IgD-negative memory B cell (primary cell): ENCODE data around the gene HOPX. TPM values are rescaled to one million over a fixed set of nuclear protein-coding genes. Genes with fewer than 3 reads are reported as not detected.

Experiments
- H3K27ac Mint-ChIP-seq, 3 donors: one replicate each; pipeline ENCODE4 v1.8.0; 2020 to 2022; ENCODE audit warnings: mild to moderate bottlenecking in 3 of 3, mixed read lengths in 3 of 3, moderate library complexity in 1 of 3
- H3K27me3 Mint-ChIP-seq: one replicate; pipeline ENCODE4 v1.8.0; 2021; ENCODE audit warnings: mixed read lengths
- H3K36me3 Mint-ChIP-seq: one replicate; pipeline ENCODE4 v1.8.0; 2020; ENCODE audit warnings: mild to moderate bottlenecking, mixed read lengths
- H3K4me1 Mint-ChIP-seq, 3 donors: one replicate each; pipeline ENCODE4 v1.8.0; 2020 to 2022; ENCODE audit warnings: mixed read lengths in 3 of 3, mild to moderate bottlenecking in 1 of 3
- H3K4me3 Mint-ChIP-seq, 4 donors: one replicate each; pipeline ENCODE4 v1.8.0; 2020 to 2022; ENCODE audit warnings: mild to moderate bottlenecking in 4 of 4, mixed read lengths in 4 of 4, moderate library complexity in 3 of 4
- H3K9me3 Mint-ChIP-seq, 3 donors: one replicate each; pipeline ENCODE4 v1.8.0; 2020 to 2021; ENCODE audit warnings: mixed read lengths in 3 of 3, mild to moderate bottlenecking in 1 of 3
- polyA plus RNA-seq: library from polyadenylated mRNA; unstranded; fragments of 300-500 nt; fragmentation: Illumina TruSeq; gene quantifications from one replicate; pipeline ENCODE4 v1.2.3, GENCODE V29; 2021

Gene HOPX
- polyA plus RNA-seq, 1 donor from 2014 or later = 84.2 TPM

DNA sequence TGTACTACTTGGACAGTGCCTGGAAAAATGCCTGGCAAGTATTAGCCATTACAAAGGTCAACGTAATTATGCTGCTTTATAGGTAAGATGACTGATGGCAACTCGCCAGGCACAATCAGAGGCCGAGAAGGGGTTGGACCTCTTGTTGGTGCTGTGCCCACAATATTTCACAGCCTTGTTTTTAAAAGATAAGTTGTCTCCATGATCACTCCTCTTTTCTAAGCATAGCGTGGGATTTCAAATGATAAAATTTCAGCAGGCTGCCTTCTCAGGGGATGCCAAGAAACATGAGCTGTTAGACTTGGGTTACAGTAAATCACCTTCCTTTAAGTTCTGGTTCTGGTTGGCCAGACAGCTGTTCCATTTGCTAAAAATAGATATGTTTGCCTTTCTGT, 26.9 kb downstream of the HOPX start:
- Mint-ChIP-seq H3K4me1 (peaks cover 36 to 53% (median 50%) of the 10 kb centered on the region in 3 donors), H3K36me3 (no peaks in the 10 kb centered on the region), H3K9me3 (no peaks in the 10 kb centered on the region), H3K27me3 (peaks cover 13% of the 10 kb centered on the region), H3K4me3 (peak overlapping the region; percentile 89 to 98 (median 92)), H3K27ac (no peak overlapping the region)

DNA sequence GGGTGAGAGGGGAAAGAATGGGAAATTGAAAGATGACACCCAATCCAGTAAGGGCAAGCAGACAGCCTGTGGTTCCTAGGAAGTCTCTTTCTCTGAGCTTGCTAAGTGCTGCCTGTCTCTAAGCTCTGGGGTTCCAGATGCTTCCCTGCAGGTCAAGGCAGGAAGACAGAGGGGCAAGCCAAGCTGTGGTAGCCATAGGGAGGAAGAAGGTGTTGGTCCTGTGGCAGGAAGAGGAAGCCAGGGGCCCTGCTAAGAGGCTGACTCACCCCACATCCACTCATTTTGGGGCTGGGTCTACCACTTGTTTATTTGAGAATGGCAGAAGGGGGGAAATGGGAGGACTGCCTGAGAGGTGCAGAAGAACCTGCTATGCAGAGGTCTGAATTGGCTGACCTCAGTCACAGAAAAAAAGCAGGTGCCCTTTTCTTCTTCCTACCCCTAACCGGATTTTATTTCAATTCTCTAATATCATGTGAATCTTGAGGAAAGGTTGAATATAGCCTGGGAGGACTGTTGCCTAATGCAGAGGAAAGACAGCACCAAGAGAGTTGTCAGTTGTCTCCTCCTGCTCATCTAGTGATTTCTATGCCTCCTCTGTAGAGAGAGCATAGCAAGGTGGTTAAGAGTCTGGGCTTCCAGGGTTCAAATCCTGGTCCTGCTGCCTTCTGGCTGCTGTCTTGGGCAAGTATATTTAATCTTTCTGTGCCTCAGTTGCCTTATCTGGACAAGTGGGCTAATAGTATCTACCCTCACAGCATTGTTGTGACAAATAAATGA, 27.4 kb downstream of the HOPX start:
- peak overlapping the region; percentile 44 to 89 (median 58) for H3K4me3 Mint-ChIP-seq
- H3K27me3 Mint-ChIP-seq = peaks cover 13% of the 10 kb centered on the region
- H3K36me3 Mint-ChIP-seq = peaks cover 2% of the 10 kb centered on the region
- H3K27ac Mint-ChIP-seq = no peak overlapping the region
- peaks cover 36 to 53% (median 50%) of the 10 kb centered on the region in 3 donors for H3K4me1 Mint-ChIP-seq
- H3K9me3 Mint-ChIP-seq = no peaks in the 10 kb centered on the region

DNA sequence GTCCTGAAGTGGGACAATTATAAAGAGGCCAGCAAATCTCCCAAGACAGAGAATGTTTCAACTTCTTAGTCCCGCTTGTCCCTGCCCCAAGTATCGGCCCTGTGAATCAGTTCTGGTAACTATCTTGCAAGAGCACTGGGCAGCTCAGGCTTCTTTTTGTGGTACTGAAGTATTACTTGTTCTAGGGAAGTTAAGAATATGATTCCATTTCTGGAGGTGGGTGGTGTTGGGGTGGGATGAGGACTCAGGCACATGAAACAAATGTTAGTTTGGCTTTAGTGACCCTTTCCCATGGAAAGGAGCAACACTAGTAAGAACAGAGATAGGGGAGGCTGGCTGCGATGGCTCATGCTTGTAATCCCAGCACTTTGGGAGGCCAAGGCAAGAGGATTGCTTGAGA, 28.9 kb downstream of the HOPX start:
- Mint-ChIP-seq H3K27me3 (peaks cover 6% of the 10 kb centered on the region), H3K27ac (peak overlapping the region; percentile 27 to 42 (median 40)), H3K4me1 (peaks cover 34 to 50% (median 50%) of the 10 kb centered on the region in 3 donors), H3K4me3 (peak overlapping the region in 2 of 4 donors; percentile 34 to 43), H3K36me3 (peaks cover 2% of the 10 kb centered on the region), H3K9me3 (peaks cover 0 to under 1% (median 0%) of the 10 kb centered on the region in 3 donors)

DNA sequence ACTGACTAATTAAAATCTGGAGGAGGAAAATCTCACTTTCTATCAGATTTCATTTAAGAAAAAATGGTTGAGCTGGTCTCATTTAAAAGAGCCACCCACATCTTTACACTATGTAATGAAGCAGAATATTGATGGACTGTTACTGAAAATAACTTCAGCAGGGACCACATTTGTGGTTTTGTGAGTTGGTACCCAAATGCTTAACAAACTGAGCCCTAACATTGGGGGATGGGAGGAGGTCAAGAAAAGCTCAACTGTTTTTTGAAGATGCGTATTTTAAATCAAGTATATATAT, 30.1 kb downstream of the HOPX start:
- H3K4me1 Mint-ChIP-seq = peaks cover 30 to 49% (median 43%) of the 10 kb centered on the region in 3 donors
- H3K27me3 Mint-ChIP-seq = peaks cover 6% of the 10 kb centered on the region
- H3K36me3 Mint-ChIP-seq = peaks cover 2% of the 10 kb centered on the region
- peak overlapping the region in 1 of 3 donors; percentile 86 for H3K27ac Mint-ChIP-seq
- H3K9me3 Mint-ChIP-seq = peaks cover 0 to 3% (median under 1%) of the 10 kb centered on the region in 3 donors
- H3K4me3 Mint-ChIP-seq = peak overlapping the region in 1 of 4 donors; percentile 39

DNA sequence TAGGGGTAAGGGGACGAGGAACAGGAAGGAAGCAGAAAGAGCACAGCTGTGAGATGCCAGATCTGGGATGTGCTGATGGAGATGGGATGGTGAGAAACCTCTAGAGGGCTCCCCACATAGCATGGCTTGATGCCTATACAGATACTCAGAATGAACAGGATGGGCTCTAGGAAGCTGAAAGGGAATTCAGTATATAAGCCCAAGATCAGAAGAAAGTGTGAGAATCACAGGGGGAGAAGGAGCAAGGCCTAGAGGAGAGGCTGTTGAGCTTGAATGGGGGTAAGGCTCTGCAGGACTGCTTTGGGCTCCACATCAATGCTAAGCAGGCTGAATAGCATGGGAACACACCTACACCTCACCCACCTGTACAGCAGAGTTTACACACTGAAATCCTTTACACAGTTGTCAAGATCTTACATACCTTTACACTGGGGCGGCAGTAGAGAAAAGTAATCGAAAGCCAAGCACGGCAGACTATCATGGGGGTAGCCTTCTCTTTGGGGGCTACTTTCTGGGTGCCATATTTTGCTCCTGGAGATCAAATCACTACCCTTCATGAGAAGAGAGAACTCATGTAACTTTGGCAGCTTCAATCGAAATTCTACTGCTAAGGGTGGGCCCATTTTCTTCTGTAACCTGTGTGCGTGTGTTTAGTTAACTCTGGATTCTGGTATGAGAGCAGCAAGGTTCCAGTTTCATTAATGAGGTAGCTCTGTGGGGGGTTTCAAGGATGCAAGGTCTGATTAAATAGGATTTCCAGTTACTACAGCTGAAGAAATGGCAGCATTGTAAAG, 30.6 kb downstream of the HOPX start:
- H3K4me3 Mint-ChIP-seq = peak overlapping the region in 3 of 4 donors; percentile 4 to 54 (median 39)
- peaks cover 30 to 49% (median 43%) of the 10 kb centered on the region in 3 donors for H3K4me1 Mint-ChIP-seq
- peak overlapping the region in 2 of 3 donors; percentile 50 to 86 for H3K27ac Mint-ChIP-seq
- peaks cover 6% of the 10 kb centered on the region for H3K27me3 Mint-ChIP-seq
- H3K36me3 Mint-ChIP-seq = peaks cover 2% of the 10 kb centered on the region
- H3K9me3 Mint-ChIP-seq = peaks cover 0 to 5% (median 1%) of the 10 kb centered on the region in 3 donors

DNA sequence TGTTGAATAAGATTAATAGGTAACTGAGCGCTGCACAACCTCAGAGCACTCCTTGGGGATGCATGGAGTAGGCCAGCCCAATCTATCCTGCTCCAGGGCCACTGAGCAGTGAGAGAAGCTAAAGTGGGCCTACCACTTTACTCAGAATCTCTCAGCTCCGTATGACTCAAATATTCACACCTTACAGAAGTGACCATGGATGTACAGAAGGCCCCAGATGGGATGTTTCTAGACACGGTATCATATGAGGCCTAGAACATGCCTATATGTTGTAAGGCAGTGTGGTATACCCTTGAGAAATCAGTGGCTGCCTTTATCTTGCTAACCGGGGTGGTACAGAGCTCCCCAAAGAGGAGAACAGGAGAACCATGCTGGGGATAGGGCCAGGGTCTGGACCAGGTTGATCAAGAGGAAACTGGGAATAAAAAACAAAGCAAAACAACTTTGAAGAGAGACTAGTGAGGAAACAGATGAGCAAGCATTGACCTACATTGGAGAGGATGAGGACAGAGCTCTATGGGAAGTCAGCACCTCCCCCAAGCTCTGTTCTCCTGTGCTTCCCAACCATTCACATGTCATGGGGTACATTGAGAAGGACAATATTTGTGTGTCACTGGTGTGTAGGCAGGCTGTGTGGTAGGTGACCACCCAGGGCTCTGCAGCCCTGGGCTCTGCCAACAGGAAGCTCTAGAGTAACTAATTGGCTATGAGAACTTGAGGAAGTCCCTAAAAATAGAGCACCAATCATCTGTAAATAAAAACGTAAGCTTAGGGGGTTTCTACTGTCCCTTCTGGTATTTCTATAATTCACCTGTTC, 31.4 kb downstream of the HOPX start:
- peaks cover 28 to 44% (median 39%) of the 10 kb centered on the region in 3 donors for H3K4me1 Mint-ChIP-seq
- peak overlapping the region in 2 of 3 donors; percentile 50 to 86 for H3K27ac Mint-ChIP-seq
- peak overlapping the region in 3 of 4 donors; percentile 3 to 54 (median 38) for H3K4me3 Mint-ChIP-seq

GRCh38 chr4:56648824-56649151, 32.3 kb downstream of the HOPX start:
- H3K27me3 Mint-ChIP-seq = peaks cover 1% of the 10 kb centered on the region
- no peak overlapping the region for H3K27ac Mint-ChIP-seq
- peaks cover 0 to 5% (median 1%) of the 10 kb centered on the region in 3 donors for H3K9me3 Mint-ChIP-seq
- peaks cover 2% of the 10 kb centered on the region for H3K36me3 Mint-ChIP-seq
- no peak overlapping the region for H3K4me3 Mint-ChIP-seq
- H3K4me1 Mint-ChIP-seq = peaks cover 20 to 35% (median 31%) of the 10 kb centered on the region in 3 donors

More for the DNA sequence above, 31.4 kb downstream of the HOPX start:
- H3K36me3 Mint-ChIP-seq = peaks cover 2% of the 10 kb centered on the region
- H3K27me3 Mint-ChIP-seq = peaks cover 3% of the 10 kb centered on the region
- H3K9me3 Mint-ChIP-seq = peaks cover 0 to 5% (median 1%) of the 10 kb centered on the region in 3 donors

DNA sequence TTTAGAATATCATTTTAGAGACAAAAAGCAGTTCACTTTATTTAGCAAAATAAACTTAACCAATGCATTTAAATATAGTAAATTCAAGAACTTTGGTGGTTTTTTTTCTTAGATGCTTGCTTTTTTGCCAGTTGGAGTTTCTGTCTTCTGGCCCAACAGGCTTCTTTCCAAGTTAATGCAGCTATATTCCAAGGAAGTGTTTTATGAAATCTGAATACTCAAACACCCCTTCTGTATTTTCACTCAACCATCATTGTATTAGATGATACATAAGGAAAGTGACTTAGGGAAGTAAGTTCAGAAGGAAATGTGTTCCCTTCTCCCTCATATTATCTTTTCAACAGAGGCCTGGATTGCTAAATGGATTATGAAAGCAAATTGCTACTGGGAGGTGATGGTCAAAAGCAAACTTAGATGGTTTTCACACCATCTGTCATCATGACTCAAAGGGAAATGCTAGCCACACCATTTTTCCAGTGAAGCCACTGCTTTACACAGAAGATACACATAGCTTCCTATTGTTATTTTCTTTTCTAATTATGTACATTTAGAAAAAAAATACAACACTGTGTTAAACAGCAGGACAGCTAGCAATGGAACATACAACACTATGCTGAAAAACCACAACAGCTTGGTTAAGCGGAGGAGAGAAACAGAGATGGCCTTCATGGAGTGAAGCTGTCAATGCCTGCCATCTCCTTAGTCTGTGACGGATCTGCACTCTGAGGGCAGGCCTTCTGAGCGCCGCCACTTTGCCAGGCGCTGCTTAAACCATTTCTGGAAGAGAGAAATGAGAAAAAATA, 32.9 kb downstream of the HOPX start:
- no peak overlapping the region for H3K4me3 Mint-ChIP-seq
- no peak overlapping the region for H3K27ac Mint-ChIP-seq
- H3K27me3 Mint-ChIP-seq = peaks cover 1% of the 10 kb centered on the region
- peaks cover 0 to 5% (median 1%) of the 10 kb centered on the region in 3 donors for H3K9me3 Mint-ChIP-seq
- peaks cover 14 to 30% (median 25%) of the 10 kb centered on the region in 3 donors for H3K4me1 Mint-ChIP-seq
- H3K36me3 Mint-ChIP-seq = peaks cover 2% of the 10 kb centered on the region

GRCh38 chr4:56646341-56646740, 34.8 kb downstream of the HOPX start:
- peaks cover 14 to 18% (median 18%) of the 10 kb centered on the region in 3 donors for H3K4me1 Mint-ChIP-seq
- H3K27ac Mint-ChIP-seq = no peak overlapping the region
- peaks cover 2% of the 10 kb centered on the region for H3K36me3 Mint-ChIP-seq
- peaks cover 0 to 5% (median 1%) of the 10 kb centered on the region in 3 donors for H3K9me3 Mint-ChIP-seq
- no peak overlapping the region for H3K4me3 Mint-ChIP-seq
- H3K27me3 Mint-ChIP-seq = no peaks in the 10 kb centered on the region

DNA sequence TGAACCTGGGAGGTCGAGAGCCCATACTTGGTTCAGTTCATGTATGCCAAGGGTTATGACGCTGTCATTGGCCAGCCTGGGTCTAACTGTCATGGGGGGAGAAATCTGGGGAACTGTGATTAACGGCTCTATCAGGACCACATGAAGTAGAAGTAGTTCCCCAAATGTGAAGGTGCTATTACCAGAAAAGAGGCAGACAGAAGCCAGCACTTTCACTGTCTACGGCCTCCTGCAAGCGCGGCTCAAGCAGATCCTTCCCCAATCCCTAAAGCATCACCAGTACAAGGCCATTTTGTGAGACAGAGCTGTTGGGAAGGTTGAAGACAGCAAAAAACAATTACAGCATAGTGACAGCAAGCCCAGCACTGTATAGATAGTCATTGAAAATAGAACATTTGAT, 37.5 kb downstream of the HOPX start:
- peaks cover 1% of the 10 kb centered on the region for H3K27me3 Mint-ChIP-seq
- H3K4me3 Mint-ChIP-seq = no peak overlapping the region
- H3K4me1 Mint-ChIP-seq = no peaks in the 10 kb centered on the region
- H3K9me3 Mint-ChIP-seq = peaks cover 0 to 5% (median 1%) of the 10 kb centered on the region in 3 donors
- H3K36me3 Mint-ChIP-seq = no peaks in the 10 kb centered on the region
- no peak overlapping the region for H3K27ac Mint-ChIP-seq

DNA sequence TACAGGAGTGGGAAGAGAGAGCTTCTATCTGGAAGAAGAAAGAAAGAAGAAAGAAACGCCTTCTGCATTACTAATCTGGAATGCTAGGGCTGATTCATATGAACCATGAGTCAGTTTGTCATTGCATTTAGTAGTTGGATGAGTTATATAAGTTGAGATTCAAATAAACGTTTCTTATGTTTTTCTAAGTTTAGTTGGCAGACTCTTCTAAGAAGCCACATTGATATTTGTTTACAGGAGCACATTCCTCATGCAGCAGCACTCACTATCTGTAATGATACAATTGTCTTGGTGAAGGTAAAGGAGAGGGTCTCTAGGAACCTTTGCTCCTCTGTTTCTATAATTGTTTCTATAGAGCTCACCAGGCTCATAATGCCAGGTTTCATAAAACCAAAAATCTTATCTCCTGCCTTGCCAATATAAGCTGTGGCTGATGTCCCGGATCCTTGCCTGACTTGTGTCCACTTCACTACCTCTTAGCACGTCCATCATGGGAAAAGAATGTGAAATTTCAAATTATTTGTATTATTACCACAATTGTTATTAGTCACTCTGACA, 39.5 kb downstream of the HOPX start:
- Mint-ChIP-seq H3K27ac (no peak overlapping the region), H3K36me3 (no peaks in the 10 kb centered on the region), H3K9me3 (peaks cover 0 to 3% (median 1%) of the 10 kb centered on the region in 3 donors), H3K4me3 (no peak overlapping the region), H3K27me3 (peaks cover 1% of the 10 kb centered on the region), H3K4me1 (no peaks in the 10 kb centered on the region)

DNA sequence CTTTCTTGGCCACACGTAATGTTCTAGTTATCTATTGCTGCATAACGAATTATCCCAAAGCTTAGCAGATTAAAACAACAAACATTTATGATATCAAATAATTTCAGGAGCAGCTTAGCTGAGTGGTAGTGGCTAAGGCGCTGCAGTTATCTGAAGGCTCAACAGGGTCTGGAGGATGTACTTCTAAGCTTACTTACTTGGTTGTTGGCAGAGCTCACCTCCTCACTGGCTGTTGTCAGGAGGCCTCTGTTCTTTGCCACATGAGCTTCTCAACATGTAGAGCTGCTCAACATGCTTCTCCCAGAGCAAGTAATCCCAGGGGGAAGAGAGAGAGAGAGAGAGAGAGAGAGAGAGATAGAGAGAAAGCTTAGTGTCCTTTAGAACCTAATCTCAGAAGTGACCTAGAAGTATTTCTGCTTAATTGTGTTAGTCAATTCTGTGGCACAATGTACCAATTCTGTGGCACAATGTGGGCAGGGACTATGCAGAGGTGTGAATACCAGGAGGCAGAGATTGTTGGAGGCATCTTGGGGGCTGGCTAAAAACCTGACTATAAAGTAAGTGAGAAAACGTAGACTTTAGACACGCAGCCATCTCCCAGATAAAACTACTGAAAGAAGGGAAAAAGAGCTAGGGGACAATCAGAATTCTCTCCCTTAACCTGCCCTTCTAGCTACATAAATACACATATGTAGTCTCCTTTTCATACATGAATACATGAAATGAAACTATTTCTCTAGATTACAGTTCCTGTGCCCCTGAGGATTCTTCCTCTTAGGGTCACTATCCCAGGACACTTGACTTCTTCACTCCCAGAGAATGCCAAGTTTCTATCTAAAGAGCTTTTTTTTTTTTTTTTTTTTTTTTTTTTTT, 40.2 kb downstream of the HOPX start:
- Mint-ChIP-seq H3K9me3 (peaks cover under 1 to 3% (median 2%) of the 10 kb centered on the region in 3 donors), H3K27me3 (peaks cover 3% of the 10 kb centered on the region), H3K27ac (no peak overlapping the region), H3K4me3 (no peak overlapping the region), H3K4me1 (no peaks in the 10 kb centered on the region), H3K36me3 (no peaks in the 10 kb centered on the region)

DNA sequence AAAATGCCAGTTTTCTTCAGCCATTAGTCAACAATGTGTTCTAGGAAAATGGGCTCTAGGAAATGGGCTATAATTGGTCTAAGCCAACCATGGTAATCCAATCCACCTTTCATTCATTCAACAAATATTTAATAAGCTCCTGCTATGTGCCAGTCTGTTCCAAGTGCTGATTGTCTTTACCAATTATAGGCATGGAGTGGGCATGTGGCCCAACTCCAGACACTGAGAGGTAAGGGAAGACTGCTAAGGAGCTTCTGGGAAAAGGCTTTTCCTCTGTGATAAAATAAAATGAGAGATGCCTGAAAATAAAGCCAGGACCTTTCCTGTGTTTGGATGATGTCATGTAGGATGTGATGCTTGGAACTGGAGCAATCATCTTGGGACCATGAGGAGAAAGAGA, 43.3 kb downstream of the HOPX start:
- Mint-ChIP-seq H3K4me3 (no peak overlapping the region), H3K36me3 (no peaks in the 10 kb centered on the region), H3K27me3 (peaks cover 4% of the 10 kb centered on the region), H3K9me3 (peaks cover 2 to 4% (median 3%) of the 10 kb centered on the region in 3 donors), H3K27ac (peak overlapping the region in 1 of 3 donors; percentile 19), H3K4me1 (no peaks in the 10 kb centered on the region)
